PFSK-1 (cell line): Measurements from ENCODE around the gene PPFIBP2.

Source experiments
- FOXP2 ChIP-seq: optimal IDR thresholded peaks from 2 replicates; pipeline ENCODE3; 2011; ENCODE audit warnings: borderline replicate concordance, control low read depth, inconsistent platforms; ENCODE audit not compliant: insufficient read depth; ENCODE audit errors: extremely low read length, extremely low read depth
- POLR2AphosphoS5 ChIP-seq: IDR thresholded peaks from 2 replicates; pipeline ENCODE4 v1.6.1; 2012; ENCODE audit warnings: low read depth, mild to moderate bottlenecking, control low read depth, low read length, moderate library complexity
- SIN3A ChIP-seq: IDR thresholded peaks from 2 replicates; pipeline ENCODE4 v1.6.1; 2012; ENCODE audit warnings: mild to moderate bottlenecking, low read length, moderate library complexity, borderline replicate concordance; ENCODE audit not compliant: insufficient read depth
- TAF1 ChIP-seq: IDR thresholded peaks from 2 replicates; pipeline ENCODE4 v1.6.1; 2012; ENCODE audit warnings: low read length, control low read depth, borderline replicate concordance; ENCODE audit not compliant: insufficient read depth
- TF ChIP-seq, protein P1 (sequence below), 2 experiments: IDR thresholded peaks; 2 replicates each; pipeline versions ENCODE4 v1.6.1 to v1.8.0; 2011 to 2012; ENCODE audit warnings: low read depth in 2 of 2, low read length in 2 of 2, control low read depth in 1 of 2, inconsistent platforms in 1 of 2, mild to moderate bottlenecking in 1 of 2, moderate library complexity in 1 of 2; ENCODE audit not compliant: insufficient read depth in 1 of 2

The PPFIBP2 gene

DNA sequence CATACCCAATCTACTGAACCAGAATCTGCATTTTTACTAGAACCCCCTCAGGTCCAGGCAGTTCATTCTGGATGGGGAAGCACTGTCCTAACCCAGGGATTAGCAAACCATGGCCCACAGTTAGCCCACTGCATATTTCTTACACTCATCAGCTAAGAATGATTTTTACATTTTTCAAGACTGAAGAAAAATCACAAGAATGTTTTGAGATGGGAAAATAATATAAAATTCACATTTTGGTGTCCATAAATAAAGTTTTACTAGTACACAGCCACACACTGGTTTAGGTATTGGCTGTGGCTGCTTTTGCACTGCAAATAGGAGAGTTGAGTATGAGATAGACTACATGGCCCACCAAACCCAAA is 59.4 kb downstream of the PPFIBP2 start:
- TF ChIP-seq FOXP2 (no peak), POLR2AphosphoS5 (no peak), SIN3A (no peak), TAF1 (no peak)
- TF ChIP-seq, protein P1, sequence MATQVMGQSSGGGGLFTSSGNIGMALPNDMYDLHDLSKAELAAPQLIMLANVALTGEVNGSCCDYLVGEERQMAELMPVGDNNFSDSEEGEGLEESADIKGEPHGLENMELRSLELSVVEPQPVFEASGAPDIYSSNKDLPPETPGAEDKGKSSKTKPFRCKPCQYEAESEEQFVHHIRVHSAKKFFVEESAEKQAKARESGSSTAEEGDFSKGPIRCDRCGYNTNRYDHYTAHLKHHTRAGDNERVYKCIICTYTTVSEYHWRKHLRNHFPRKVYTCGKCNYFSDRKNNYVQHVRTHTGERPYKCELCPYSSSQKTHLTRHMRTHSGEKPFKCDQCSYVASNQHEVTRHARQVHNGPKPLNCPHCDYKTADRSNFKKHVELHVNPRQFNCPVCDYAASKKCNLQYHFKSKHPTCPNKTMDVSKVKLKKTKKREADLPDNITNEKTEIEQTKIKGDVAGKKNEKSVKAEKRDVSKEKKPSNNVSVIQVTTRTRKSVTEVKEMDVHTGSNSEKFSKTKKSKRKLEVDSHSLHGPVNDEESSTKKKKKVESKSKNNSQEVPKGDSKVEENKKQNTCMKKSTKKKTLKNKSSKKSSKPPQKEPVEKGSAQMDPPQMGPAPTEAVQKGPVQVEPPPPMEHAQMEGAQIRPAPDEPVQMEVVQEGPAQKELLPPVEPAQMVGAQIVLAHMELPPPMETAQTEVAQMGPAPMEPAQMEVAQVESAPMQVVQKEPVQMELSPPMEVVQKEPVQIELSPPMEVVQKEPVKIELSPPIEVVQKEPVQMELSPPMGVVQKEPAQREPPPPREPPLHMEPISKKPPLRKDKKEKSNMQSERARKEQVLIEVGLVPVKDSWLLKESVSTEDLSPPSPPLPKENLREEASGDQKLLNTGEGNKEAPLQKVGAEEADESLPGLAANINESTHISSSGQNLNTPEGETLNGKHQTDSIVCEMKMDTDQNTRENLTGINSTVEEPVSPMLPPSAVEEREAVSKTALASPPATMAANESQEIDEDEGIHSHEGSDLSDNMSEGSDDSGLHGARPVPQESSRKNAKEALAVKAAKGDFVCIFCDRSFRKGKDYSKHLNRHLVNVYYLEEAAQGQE (IDR thresholded peaks at IDR 0.05; ENCODE audit: insufficient read depth in 1 of 2, low read depth in 2 of 2, low read length in 2 of 2) = no peak

DNA sequence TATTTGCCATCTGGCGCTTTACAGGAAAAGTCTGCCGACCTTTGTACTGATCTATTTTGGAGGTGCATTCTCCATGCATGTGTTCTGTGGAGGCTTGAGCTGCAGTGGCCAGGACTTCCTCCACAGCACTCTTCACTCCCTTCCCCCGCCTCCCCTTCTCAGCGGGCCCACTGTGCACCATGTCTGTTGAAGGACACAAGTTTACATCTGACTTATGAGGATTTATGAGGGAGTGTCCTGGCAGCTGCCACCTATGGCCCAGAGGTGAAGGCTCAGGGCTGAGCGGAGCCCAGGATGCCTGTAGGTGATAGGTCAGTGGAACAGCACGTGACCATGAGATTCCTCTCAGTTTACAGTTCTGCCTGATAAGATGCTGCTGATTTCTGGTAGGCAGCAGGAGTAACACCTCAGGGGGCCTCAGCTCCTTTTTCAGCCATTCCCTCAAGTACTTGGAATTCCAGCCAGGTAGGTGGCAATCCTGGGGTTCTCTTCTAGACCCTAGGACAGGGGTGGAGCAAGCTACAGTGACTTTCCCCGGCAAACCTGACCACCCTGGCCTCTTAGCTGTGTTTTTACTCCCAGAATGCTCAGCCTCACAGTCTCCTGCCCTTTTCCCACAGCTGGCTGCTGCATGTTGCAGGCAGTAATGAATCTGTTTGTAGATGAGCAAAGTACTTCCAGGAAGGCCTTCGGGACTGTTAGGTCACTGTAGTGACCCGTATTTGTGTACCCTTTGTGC is 59.9 kb downstream of the PPFIBP2 start:
- TF ChIP-seq SIN3A (no peak), FOXP2 (no peak)

- no peak for TF ChIP-seq POLR2AphosphoS5
- no peak for TF ChIP-seq FOXP2
- no peak for TF ChIP-seq TAF1
- TF ChIP-seq, protein P1 (IDR thresholded peaks at IDR 0.05; ENCODE audit: insufficient read depth in 1 of 2, low read depth in 2 of 2, low read length in 2 of 2) = no peak
- TF ChIP-seq SIN3A = no peak
These were observed 60.8 kb downstream of the PPFIBP2 start for GRCh38 chr11:7574491-7575130.

- TF ChIP-seq SIN3A = no peak
- TF ChIP-seq TAF1 = no peak
- no peak for TF ChIP-seq POLR2AphosphoS5
- TF ChIP-seq FOXP2 = no peak
- TF ChIP-seq, protein P1 (IDR thresholded peaks at IDR 0.05; ENCODE audit: insufficient read depth in 1 of 2, low read depth in 2 of 2, low read length in 2 of 2) = no peak
These were observed 62.3 kb downstream of the PPFIBP2 start for GRCh38 chr11:7575841-7576725.

DNA sequence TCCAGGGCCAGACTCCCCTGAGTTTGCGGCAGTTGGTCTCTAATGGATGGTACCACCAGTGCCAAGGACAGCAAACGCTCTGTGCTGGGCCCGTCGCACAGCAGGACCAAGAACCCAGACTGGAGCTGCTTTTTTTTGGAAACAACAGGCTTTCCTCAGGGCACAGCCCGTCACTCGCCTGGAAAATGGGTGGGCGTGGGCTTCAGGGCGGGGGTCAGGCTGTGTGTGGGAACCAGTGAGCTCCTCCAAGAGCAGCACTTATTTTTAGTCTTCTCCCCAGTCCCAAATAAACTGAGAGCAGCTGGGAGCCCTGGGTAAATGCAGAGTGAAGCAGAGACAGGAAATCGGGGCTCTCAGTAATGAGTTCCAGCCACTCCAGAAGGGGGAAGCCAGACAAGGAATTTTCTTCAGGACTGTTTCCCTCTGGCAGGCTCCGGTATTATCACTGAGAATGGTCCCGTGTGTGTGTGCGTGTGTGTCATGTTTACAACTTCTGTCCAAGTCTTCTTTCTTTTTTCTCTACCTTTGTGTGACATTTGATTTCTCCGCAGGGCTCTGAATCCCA is 63.0 kb downstream of the PPFIBP2 start:
- TF ChIP-seq TAF1 (no peak), POLR2AphosphoS5 (no peak), FOXP2 (no peak), SIN3A (no peak)
- TF ChIP-seq, protein P1 (IDR thresholded peaks at IDR 0.05; ENCODE audit: insufficient read depth in 1 of 2, low read depth in 2 of 2, low read length in 2 of 2) = no peak
